HG02840 (cell line): Measurements from ENCODE around the gene CEBPB.

Experiments
- ATAC-seq: cut with Tn5 transposase; IDR thresholded peaks from one replicate; pipeline ENCODE4 v1.9.1; 2021; ENCODE audit warnings: mild to moderate bottlenecking, moderate library complexity, moderate number of reproducible peaks; ENCODE audit not compliant: unreplicated experiment, low FRiP score

The CEBPB gene

GRCh38 chr20:50223039-50224005 lies 32.7 kb downstream of the CEBPB start:
- ATAC-seq, result no peak

DNA sequence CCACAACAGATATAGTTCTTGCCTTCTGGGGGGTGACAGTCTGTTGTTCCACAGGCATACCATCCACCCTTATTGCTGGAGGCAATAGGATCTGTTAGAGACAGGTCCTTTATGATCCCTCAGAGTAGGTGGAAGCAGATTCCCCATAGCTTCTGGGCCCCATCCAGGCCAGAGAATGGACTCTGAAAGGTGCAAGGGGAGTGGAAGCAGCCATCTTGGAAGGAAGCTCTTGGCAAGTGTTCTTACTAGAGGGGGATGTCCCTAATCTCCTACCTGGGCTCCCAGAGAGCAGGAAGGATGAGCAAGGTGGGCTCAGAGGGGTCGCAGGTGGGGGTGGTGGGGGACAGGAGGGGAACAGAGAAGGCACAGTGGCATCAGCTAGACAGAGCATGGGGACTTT lies 33.4 kb downstream of the CEBPB start:
- ATAC-seq, result no peak

- no peak for ATAC-seq
These were observed 34.1 kb downstream of the CEBPB start for GRCh38 chr20:50224531-50225255.

GRCh38 chr20:50226093-50226974 lies 35.7 kb downstream of the CEBPB start:
- no peak for ATAC-seq

- ATAC-seq, result no peak
These were observed 36.9 kb downstream of the CEBPB start for GRCh38 chr20:50227506-50227905.

GRCh38 chr20:50229156-50229607 lies 38.6 kb downstream of the CEBPB start:
- ATAC-seq, result no peak

GRCh38 chr20:50230184-50230583 lies 39.6 kb downstream of the CEBPB start:
- ATAC-seq, result no peak

DNA sequence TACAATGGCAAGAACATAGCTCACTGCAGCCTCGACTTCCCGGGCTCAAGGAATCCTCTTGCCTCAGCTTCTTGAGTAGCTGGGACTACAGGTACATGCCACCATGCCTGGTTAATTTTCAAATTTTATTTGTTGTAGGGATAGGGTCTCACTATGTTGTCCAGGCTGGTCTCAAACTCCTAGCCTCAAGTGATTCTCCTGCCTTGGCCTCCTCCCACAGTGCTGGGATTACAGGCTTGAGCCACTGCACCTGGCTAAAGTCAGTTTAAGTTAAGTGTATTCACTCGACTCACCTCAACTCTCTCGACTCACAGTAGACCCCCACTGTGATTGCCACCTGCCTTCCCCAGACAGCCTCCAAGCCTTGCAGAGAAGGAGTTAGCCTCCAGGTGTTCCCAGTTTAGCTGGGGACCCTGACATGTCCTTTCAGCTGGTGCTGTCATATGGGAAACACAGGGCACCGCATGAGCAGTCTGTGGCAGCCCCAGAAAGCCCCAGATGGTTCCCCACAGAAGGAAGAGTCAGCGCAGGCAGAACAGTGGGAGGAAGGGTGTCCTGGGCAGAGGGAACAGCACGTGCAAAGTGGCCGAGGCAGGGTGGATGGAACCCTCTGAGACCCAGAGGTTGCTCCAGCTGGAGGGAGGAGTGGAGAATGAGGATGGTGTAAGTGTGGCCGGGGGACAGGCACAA lies 40.4 kb downstream of the CEBPB start:
- no peak for ATAC-seq

DNA sequence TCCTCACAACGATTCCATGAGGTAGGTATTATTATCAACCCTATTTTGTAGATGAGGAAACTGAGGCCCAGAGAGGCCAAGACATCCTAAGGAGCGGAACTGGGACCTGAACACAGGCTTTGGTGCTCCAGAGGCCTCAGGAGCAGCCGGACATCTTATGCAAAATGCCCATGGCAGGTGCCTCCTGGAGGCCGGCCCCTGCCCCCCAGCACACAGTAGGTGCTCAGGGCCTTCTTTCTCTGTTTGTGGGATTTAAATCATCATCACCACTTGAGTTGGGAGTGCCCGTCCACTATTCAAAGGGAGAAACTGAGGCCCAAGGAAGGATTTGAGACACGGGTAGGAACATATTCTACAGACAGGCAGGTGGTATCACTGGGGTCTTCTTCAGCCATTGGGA lies 41.2 kb downstream of the CEBPB start:
- no peak for ATAC-seq

DNA sequence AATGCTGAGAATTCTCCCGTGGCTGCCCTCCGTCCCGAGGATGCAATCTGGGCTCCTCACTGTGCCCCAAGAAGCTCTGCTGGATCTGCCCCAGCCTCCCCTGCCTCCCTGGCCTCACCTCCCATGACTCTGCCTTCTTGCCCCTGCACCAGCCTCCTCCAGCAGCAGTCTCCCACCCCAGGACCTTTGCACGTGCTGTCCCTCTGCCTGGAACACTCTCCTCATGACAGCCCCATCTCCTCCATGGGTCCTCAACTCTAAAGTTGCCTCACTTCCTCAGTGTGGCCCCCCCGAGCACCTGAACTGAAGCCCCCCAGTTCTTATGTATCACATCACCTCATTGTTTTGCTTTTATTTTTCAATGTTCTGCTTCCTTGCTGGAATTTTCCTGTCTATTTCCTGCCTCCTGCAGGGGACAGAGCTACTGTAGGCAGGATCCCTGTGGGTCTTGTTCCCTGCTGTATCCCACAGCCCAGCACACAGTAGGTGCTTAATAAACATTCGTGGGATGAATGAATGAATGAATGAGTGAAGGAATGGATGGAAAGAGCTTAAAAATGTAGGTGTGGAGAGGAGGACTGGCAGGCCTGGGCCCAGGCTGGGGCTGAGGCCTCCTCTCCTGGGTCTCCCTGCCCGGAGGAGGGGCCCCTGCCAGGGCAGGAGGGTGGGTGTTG lies 42.2 kb downstream of the CEBPB start:
- no peak for ATAC-seq

GRCh38 chr20:50233325-50234212 lies 42.9 kb downstream of the CEBPB start:
- ATAC-seq, result no peak

DNA sequence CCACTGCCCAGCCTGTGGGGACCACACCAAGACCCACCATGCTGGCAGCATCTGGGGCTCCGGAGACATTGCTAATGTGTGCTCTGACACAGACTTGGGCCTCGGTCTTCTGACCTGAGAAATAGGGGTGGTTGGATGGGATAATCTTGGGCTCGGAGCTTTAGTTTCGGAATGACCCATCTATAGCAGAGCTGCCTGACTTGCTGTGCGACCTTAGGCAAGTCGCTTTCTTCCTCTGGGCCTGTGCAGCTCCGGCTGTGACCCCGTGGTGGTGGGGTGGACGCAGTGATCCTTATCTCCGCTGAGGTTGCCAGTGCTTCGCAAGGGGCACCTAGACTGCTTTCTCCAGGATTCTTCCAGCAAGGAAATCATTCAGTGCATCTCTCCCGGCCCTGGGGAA lies 43.7 kb downstream of the CEBPB start:
- no peak for ATAC-seq

GRCh38 chr20:50237349-50237748 lies 46.7 kb downstream of the CEBPB start:
- no peak for ATAC-seq

- ATAC-seq, result no peak
These were observed 47.6 kb downstream of the CEBPB start for GRCh38 chr20:50238081-50238800.

DNA sequence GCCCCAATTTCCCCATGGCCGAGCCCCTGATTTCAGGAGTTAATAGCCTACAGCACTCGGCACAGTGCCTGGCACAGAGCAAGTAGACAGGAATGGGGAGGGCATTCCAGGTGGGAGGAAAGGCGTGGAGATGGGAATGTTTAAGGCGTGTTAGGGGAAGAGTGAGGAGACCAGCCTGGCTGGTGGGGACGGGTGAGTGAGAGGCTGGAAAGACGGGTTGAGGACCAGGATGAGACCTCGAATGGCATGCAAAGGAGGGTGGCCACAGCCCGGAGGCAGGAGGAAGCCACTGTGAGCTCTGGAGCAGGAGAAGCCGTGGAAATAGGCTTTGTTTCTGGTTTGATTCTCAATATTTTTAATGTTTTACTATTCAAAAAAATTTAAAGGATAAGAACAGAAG lies 49.5 kb downstream of the CEBPB start:
- ATAC-seq, result no peak

DNA sequence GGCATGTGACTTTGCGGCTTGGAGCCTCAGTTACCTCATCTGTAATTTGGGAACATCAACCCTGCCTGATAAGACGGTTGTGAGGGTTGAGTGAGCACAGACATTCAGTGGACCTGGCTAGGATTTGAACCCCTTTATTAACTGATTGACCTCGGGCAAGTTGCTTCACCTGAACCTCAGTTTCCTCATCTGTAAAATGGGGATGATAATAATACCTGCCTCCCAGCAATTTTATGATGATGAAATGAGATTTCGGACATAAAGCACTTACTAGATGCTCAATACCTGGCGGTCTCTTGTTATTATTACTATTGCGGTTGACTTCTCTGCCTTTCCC lies 51.5 kb downstream of the CEBPB start:
- ATAC-seq, result no peak
